HG02571 (cell line): ENCODE data around the gene SETBP1.

Experiments
- ATAC-seq: cut with Tn5 transposase; IDR thresholded peaks from one replicate; pipeline ENCODE4 v1.9.1; 2021; ENCODE audit warnings: mild to moderate bottlenecking, moderate library complexity; ENCODE audit not compliant: unreplicated experiment

The SETBP1 gene

GRCh38 chr18:44837482-44838180 is 156.9 kb downstream of the SETBP1 start:
- no peak for ATAC-seq

- ATAC-seq = peak; percentile 98
These were observed 158.4 kb downstream of the SETBP1 start for GRCh38 chr18:44838971-44839666.

DNA sequence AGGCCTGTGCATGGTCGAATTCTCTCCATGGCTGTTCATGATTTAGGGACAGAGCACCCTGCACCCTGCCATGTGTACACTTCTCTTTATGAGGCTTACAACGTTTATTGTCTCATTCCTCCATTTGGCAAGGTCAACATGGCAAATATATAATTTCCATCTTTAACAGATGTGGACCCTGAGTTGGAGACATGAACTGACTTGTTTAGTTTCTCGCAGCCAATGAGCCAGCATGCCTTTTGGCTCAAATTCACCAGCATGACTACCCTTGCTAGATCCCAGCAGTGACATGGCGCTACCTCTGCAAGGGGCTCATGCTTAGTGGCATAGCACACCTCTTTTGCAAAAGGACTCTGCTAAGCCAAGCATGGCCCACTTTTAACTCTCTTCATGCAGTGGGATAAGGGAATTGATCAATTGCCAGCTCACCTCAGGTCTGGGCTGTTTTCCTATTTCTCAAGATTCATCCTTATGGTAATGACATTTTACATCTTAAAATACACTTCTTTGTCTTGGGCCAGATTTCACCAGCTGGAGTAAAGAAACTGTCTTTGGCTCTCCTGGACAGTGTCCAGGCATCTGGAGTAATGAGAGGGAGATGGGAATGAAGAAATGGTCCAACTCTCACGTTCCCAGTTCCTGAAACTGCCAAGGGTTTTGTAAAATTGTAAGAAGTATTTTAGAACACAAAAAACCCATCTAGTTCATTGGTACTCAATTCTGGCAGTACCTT is 159.5 kb downstream of the SETBP1 start:
- no peak for ATAC-seq

GRCh38 chr18:44841221-44841620 is 160.5 kb downstream of the SETBP1 start:
- ATAC-seq = no peak

GRCh38 chr18:44841752-44842587 is 161.3 kb downstream of the SETBP1 start:
- ATAC-seq = no peak

GRCh38 chr18:44842588-44843412 is 162.1 kb downstream of the SETBP1 start:
- ATAC-seq = no peak

- no peak for ATAC-seq
These were observed 163.8 kb downstream of the SETBP1 start for GRCh38 chr18:44844486-44844885.

GRCh38 chr18:44846450-44846849 is 165.8 kb downstream of the SETBP1 start:
- no peak for ATAC-seq

DNA sequence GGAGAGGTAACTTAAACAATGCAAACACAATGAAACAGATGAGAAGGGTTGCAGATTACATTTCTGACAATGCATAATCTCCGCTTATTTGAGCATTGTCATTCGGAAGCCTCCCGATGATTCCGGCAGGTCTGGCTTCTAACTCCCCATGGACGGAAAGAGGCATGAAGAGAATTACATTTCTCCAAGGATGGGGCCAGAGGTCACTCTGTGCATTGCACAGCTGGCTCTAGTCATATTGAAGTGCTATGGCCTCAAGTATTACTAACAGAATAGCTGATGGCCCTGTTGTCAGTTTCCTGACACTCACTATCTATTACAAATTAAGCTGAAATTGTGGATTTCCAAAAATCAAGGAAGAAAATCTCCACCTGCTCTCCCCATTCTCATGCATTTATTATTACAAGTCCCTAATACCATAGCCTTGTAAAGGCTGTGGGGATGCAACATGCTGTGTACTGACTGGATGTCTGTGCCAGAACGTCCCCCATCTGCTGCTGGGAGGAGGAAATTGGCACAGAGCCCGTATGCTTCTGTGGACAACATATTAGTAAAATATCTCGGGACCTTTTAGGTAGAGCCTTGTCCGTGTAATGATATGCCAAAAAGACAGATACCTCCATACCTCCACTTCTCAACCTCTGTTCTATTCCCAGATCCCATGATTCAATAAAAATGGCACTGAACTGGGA is 168.1 kb downstream of the SETBP1 start:
- no peak for ATAC-seq

DNA sequence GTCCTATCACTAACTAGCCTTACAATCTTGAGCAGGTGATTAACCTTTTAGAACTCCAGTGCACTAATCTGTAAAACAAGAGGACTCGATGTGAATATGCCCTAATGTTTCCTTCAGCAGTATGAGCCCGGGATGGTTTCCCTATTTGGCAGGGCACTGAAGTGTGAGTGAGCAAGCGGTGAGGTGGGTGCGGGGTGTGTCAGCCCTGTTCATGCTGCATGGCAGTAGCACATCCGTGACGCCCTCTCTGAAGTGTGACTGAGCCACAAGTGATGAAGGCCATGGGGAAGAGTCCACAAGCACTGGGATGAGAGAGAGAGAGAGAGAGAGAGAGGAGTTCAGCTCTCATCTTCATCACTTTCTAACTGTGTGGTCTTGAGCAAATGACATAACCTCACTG is 168.7 kb downstream of the SETBP1 start:
- ATAC-seq = no peak

GRCh38 chr18:44850001-44850400 is 169.3 kb downstream of the SETBP1 start:
- ATAC-seq = no peak

DNA sequence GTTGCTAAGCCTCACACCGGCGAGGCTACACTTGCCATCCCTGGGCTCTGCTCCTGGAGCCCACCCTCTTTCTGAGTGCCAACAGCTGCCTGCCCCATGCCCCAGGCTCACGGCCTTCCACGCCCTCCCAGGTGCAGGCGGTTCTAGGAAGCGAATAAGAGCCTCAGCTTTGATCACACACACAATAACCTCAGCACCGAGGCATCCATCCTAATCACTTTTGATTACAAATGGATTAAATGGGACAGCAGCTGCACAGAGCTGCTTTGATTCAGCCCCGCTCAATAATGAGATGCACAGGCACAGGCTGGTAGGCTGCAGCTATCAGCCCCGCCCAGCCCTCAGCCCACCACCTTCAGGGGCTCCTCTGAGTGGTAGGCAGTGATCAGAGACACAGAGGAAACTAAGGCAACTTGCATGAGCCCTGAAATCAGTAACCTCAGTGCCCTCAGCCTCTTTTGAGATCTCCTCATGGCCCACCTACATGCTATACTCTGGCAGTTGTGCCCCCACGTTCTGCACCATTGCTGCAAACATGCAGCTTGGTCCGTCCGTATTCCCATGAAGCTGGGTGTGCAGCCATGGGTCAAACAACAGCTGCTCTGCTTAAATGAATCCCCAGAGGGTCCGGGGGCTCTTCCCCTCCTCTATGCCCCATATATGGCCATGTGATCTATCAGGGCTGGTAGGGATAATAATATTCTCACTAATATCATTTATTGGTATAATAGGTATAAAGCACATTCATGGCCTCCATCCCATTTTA is 171.4 kb downstream of the SETBP1 start:
- no peak for ATAC-seq

DNA sequence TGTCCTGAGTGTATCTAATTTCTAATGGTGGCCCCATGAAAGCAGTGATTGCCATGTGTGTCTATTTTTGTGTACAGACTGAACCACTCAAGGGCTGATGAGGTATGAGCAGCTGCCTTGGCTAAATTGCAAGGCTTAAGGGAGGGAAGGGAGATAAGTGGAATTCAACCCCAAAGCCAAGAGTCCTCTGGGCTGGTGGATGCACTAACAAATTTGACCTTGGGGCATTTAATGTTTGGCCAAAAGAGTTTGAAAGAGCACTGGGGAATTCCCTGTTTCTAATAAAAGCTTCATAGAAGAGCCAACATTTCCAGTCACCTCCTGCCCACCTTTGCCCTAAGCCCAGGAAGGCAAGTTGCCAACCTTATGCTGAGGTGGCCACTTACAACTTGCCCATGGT is 172.1 kb downstream of the SETBP1 start:
- no peak for ATAC-seq

DNA sequence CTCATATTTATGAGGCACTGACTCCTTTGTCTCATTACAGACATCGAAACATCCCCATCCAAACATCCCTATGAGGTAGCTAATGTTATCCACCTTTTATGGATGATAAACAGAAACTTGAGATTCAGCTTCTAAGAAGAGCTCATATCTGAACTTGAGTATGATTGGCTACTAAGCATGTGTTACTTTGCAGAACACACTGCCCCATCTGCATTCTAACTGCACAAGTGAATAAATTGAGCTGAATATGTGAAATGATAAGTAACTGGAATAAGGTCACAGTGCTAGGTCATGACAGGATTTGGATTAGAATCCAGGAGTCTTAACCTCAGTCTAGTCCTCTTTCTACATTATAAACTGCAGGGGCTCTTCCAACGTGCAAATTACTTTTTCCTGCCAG is 172.7 kb downstream of the SETBP1 start:
- no peak for ATAC-seq

DNA sequence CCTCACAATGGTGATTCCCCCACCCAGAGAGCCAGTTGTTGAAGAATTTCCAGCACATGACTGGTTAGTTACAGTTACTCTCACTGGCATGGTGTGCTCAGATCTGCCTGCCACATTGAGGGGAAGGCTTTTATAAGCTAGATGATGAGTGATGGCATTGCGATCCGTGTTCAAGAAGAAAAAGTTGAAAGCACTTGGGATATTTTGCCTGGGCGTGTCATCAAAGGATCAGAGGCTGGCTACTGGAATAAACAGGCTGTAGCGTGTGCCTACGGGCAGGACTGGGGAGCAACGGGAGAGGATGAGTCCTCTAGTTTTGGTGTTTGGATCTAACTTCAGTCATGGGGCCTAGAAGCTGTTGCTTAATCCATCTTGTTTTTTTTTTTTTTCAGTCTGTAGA is 175.0 kb downstream of the SETBP1 start:
- no peak for ATAC-seq

GRCh38 chr18:44856157-44856556 is 175.5 kb downstream of the SETBP1 start:
- no peak for ATAC-seq

DNA sequence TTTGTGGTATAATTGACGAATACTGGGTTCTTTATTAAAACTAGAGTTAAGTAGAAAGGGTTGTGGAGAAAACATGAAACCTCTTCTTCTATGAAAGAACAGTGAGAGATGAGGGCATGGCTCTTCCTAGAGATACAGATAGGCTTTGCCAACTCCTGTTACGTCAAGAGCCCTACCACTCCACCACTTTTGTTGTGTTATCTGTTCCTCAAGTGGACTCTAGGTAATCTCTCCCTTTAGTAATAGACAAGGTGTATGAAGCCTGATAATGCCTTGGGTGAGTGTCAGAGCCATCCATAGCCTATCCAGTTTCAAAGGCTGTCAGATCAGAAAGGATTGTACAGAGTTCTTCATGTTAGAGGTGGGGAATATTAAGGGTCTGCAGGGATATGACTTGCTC is 176.4 kb downstream of the SETBP1 start:
- no peak for ATAC-seq

DNA sequence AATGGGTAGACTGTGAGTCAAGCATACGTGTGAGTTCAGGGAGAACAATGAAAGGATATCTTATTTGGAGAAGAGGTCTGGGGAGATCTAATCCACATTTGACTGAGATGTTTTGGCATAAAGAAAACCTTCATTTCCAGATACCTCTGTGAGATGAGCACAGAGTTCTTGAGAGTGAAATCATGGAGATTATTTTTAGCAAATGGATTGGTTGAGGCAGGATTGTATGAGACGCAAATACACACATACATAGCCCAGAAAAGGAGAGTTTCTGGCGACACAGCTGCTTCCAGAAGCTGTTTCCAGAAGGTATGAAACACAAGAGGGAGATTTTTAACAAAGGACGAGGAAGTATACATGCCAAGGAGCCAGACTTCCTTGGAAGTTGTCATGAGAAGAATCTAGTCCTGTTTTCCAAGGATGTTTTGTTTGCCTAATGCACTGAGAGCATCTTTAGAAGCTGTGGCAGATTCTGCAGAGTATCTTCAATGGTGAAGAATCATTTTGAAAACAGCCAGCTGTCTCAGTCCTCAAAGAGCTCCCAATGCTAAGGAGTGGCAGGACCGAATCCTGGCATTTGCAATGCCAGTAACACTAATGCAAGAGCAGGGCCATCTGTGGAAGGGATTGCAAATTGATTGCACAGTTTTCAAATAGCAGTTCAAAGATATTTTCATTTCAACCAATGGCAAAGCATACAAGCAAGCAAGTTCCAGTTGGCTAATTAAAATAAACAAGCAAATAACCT is 177.2 kb downstream of the SETBP1 start:
- no peak for ATAC-seq
